Bronchial epithelial cell (primary cell): Measurements from ENCODE around the gene TBC1D10A. TPM values are rescaled to one million over a fixed set of nuclear protein-coding genes. Genes with fewer than 3 reads are reported as not detected.

ENCODE experiments used
- DNase-seq: peaks from one replicate; pipeline ENCODE4 v3.0.0-alpha.2; 2010; ENCODE audit warnings: low read depth
- FAIRE-seq: peaks from 2 replicates; lab custom pipeline; 2011; peaks lifted over from hg19 to GRCh38; lab: Jason Lieb, UNC
- H3K27me3 ChIP-seq: 2 replicates; pipeline ENCODE4 v1.5.1; 2011; ENCODE audit warnings: low read length; ENCODE audit not compliant: control insufficient read depth, insufficient read depth
- H3K36me3 ChIP-seq: 2 replicates; pipeline ENCODE4 v1.5.1; 2011; ENCODE audit warnings: low read length; ENCODE audit not compliant: control insufficient read depth, insufficient read depth
- H3K4me3 ChIP-seq: 2 replicates; pipeline ENCODE4 v1.5.1; 2011; ENCODE audit warnings: mild to moderate bottlenecking, low read depth, low read length, control low read depth
- total RNA-seq: library from RNA; depleted of rRNA; stranded (reverse); fragments of >200 nt; gene quantifications from 2 replicates; pipeline ENCODE4 v1.2.1, GENCODE V29; 2014
- TF ChIP-seq, protein P1 (sequence below): IDR thresholded peaks from 2 replicates; pipeline ENCODE4 v1.5.1; 2011; ENCODE audit warnings: mild to moderate bottlenecking, moderate library complexity, low read length, control low read depth, inconsistent platforms; ENCODE audit not compliant: insufficient read depth, severe bottlenecking

Gene TBC1D10A
- total RNA-seq, 1 donor from 2014 or later: 6.6 TPM

DNA sequence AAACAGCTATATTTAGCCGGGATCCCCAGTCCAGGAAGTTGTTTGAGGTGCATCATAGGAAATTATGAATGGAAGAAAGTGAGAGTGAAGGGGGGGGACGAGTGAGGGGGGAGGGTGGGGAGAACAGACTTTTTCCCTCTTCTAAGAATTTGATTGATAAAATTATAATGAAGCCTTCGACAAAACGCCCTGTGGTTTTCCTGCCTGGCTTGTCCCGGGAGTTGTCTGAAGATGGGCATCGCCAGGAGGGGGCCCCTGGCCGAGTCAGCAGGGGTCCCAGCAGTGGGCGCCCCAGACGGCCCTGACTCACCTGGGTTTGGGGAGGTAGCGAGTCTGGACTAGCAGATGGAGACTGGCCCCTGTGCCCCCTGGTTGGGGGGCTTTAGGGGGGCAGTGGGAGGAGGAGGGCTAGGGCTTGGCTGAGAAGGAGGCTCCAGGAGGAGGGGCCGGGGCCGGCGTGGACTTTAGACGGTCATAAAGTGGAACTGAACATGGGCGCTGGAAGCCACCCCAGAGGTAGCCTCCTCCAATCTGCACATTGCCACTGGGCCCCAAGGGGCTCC is 79.8 kb downstream of the TBC1D10A start:
- DNase-seq: peak; percentile 46
- no peak for FAIRE-seq
- peak overlapping the region; percentile 60 for H3K4me3 ChIP-seq
- H3K27me3 ChIP-seq: no peaks in the 10 kb centered on the region
- TF ChIP-seq, protein P1, sequence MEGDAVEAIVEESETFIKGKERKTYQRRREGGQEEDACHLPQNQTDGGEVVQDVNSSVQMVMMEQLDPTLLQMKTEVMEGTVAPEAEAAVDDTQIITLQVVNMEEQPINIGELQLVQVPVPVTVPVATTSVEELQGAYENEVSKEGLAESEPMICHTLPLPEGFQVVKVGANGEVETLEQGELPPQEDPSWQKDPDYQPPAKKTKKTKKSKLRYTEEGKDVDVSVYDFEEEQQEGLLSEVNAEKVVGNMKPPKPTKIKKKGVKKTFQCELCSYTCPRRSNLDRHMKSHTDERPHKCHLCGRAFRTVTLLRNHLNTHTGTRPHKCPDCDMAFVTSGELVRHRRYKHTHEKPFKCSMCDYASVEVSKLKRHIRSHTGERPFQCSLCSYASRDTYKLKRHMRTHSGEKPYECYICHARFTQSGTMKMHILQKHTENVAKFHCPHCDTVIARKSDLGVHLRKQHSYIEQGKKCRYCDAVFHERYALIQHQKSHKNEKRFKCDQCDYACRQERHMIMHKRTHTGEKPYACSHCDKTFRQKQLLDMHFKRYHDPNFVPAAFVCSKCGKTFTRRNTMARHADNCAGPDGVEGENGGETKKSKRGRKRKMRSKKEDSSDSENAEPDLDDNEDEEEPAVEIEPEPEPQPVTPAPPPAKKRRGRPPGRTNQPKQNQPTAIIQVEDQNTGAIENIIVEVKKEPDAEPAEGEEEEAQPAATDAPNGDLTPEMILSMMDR: no peak
- no peaks in the 10 kb centered on the region for H3K36me3 ChIP-seq

DNA sequence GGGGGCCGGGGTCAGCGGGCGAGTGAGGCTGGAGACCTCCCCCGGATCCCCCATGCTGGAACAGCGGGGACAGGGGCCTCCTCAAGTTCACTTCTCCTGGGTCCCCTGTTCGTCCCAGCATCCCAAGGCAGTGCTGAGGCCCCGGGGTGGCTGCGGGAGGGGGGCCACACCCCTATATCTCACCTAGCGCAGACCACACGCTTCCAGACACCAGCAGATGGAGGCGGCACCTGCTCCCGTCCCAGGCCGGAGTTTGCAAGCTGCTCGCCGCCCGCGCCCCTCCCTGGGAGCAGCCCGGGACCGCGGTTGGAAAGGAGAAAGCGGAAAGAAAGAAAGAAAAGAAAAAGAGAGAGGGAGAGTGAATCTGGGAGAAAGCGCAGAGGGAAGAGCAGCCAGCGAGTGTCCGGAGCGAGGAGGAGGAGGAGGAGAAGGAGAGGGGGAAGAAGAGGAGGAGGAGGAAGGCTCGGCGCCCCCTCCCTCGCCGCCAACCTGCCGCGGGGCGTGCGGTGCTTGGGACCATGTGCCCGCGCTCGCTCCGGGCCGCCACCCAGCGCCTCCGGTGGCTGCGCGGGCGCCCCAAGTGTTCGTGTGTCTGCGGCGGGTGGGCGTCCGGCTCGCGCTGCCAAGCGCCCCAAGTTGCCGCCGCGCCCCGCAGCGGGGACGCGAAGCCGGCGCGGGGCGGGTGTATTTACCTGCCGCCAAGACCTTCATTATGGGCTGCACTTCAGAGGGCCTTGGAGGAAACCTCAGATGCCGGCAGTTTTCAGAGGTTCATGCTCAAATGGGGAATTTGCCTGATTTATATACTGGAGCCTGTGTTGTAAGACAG is 80.5 kb downstream of the TBC1D10A start, which contains the start of gene LIF:
Gene LIF, minus strand, starts transcription at position 775 of the 829 bp plus-strand sequence. Its CDS starts 64 bp downstream, at position 711.
- Histone ChIP-seq H3K27me3 (no peaks in the 10 kb centered on the region), H3K36me3 (no peaks in the 10 kb centered on the region), H3K4me3 (peak within 1 kb of the TSS; percentile 60)
- TF ChIP-seq, protein P1: peak; percentile 28
- DNase-seq (no peak), FAIRE-seq (no peak)

DNA sequence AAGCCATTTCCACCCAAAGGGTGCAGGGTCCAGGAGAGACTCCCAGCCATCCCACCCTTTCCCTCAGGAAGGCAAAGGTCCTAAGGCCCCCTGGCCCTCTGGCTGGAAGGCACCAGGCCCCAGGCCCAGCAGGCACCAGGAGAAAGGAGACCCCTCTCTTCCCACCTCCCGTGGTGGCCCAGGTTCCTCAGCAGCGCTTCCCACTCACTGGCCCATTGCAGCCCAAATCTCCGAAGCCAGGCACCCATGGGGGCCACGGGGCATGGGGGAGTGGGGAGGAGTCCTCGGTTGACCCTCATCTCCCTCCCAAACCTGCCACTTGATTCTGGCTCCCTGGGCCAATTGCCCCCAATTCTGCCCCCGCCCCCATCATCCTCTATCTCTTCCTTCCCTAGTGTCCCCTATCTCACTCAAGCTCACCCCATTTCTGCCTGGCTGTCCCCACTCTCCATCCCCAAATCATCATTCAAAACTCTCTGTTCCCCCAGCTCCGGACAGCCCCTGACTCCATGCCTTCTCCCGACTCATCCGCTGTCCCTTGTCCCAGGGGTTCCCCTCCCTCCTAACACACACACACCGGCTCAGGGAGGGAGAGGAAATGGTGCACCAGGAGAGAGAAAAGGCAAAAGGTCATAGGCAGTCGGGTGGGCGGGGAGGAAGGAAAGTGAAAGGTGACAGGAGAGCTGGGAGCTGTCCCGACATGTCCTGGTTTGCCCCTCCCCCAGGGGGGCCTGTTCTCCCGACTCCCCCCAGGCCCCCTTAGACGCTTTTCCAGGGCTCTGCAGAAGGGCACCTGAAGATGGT is 81.4 kb downstream of the TBC1D10A start:
- no peak for FAIRE-seq
- TF ChIP-seq, protein P1: no peak
- no peaks in the 10 kb centered on the region for H3K27me3 ChIP-seq
- H3K4me3 ChIP-seq: peak overlapping the region; percentile 60
- no peak for DNase-seq
- H3K36me3 ChIP-seq: no peaks in the 10 kb centered on the region

DNA sequence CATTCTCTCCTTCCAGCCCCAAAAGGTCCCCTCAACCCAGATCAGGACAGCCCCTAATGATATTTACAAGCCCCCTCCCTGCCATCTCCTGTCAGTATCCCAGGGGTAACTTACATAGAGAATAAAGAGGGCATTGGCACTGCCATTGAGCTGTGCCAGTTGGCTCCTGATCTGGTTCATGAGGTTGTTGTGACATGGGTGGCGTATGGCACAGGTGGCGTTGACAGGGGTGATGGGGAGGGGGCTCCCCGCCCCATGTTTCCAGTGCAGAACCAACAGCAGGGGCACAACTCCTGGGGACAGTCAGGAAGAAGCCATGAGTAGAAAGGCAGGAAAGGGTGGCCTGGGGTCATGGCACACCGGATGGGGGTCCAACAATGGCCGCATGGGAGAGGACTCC is 82.1 kb downstream of the TBC1D10A start:
- DNase-seq (no peak), FAIRE-seq (no peak)
- H3K36me3 ChIP-seq: no peaks in the 10 kb centered on the region
- H3K27me3 ChIP-seq: no peaks in the 10 kb centered on the region
- H3K4me3 ChIP-seq: no peak overlapping the region
- TF ChIP-seq, protein P1: no peak

DNA sequence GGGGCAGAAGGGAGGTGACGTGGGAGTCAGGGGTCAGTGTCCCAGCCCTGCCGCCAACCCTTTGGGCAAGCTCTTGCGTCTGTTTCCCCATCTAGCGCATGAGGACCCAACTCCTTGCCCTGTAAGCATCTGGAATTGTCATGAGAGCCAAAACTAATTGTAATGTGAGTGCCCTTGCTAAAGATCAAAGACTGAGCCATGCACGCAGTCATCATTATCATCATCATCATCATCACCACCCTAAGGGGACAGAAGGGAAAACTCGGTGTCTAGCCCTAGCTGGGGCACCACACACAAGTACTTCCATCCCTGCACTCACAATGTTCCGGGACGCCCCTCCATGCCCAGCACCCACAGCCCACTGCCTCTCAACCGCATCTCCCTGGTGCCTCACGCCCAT is 82.7 kb downstream of the TBC1D10A start:
- no peak for DNase-seq
- no peaks in the 10 kb centered on the region for H3K27me3 ChIP-seq
- no peaks in the 10 kb centered on the region for H3K36me3 ChIP-seq
- peak; percentile 60 for FAIRE-seq
- no peak overlapping the region for H3K4me3 ChIP-seq
- TF ChIP-seq, protein P1: no peak
